Lung (tissue), 12 donors: Measurements from ENCODE around the gene G6PC1. TPM values are rescaled to one million over a fixed set of nuclear protein-coding genes. Genes with fewer than 3 reads are reported as not detected.
"Not testable (repeated sequence)": the region's sequence is repeated elsewhere in the genome, so short reads cannot be mapped to it uniquely, and the experiment has no call there.

Experiments
- ATAC-seq: fragments of 200-7000 bp; cut with Tn5 transposase; one replicate; pipeline ENCODE4 v1.9.1; 2020; ENCODE audit warnings: moderate number of reproducible peaks; ENCODE audit not compliant: insufficient read depth, low FRiP score
- DNase-seq, 3 donors: peaks; one replicate each; pipeline ENCODE4 v3.0.0-alpha.2; 2013 to 2017
- H3K27ac ChIP-seq, 2 donors: one replicate each; pipeline ENCODE4 v1.5.1; 2013; ENCODE audit warnings: mild to moderate bottlenecking in 2 of 2, moderate library complexity in 2 of 2, control low read depth in 1 of 2, inconsistent platforms in 1 of 2, low read depth in 1 of 2, low read length in 1 of 2
- H3K27me3 ChIP-seq, 3 donors: one replicate each; pipeline ENCODE4 v1.5.1; 2013; ENCODE audit warnings: low read length in 2 of 3; ENCODE audit not compliant: control insufficient read depth in 3 of 3, insufficient read depth in 3 of 3
- H3K36me3 ChIP-seq, 4 donors: one replicate each; pipeline ENCODE4 v1.5.1; 2013; ENCODE audit warnings: low read length in 4 of 4, mild to moderate bottlenecking in 1 of 4, moderate library complexity in 1 of 4; ENCODE audit not compliant: control insufficient read depth in 4 of 4, insufficient read depth in 4 of 4
- H3K4me1 ChIP-seq, 5 donors: one replicate each; pipeline ENCODE4 v1.5.1; 2013; ENCODE audit warnings: low read length in 5 of 5, mild to moderate bottlenecking in 2 of 5, moderate library complexity in 1 of 5; ENCODE audit not compliant: control insufficient read depth in 5 of 5, insufficient read depth in 5 of 5
- H3K4me3 ChIP-seq: one replicate; pipeline ENCODE4 v1.5.1; 2013; ENCODE audit warnings: mild to moderate bottlenecking, control low read depth, moderate library complexity
- H3K9ac ChIP-seq, 2 donors: one replicate each; pipeline ENCODE4 v1.5.1; 2013; ENCODE audit warnings: low read length in 2 of 2, control low read depth in 1 of 2; ENCODE audit not compliant: insufficient read depth in 1 of 2
- H3K9me3 ChIP-seq, 4 donors: one replicate each; pipeline ENCODE4 v1.5.1; 2013; ENCODE audit warnings: low read length in 3 of 4, mild to moderate bottlenecking in 1 of 4, moderate library complexity in 1 of 4; ENCODE audit not compliant: control insufficient read depth in 4 of 4, insufficient read depth in 3 of 4
- WGBS, 2 donors: extraction: QIAGEN DNeasy Blood & Tissue Kit; methylation state at CpG; one replicate each; pipeline ENCODE4 v1.1.7; 2013; 5-methylcytosine and 5-hydroxymethylcytosine counted together
- polyA plus RNA-seq, 2 donors: library from polyadenylated mRNA; stranded (reverse); fragments of 200-250 nt; gene quantifications; one replicate each; pipeline ENCODE4 v1.2.1, GENCODE V29; 2013
- total RNA-seq, 2 donors: library from RNA; depleted of rRNA in 1 of 2; stranded (reverse); fragments of >200 nt in 1 of 2; gene quantifications; one replicate each; pipeline ENCODE4 v1.2.1, GENCODE V29; 2014 to 2021
- TF ChIP-seq, protein P1 (sequence below): IDR thresholded peaks from 2 replicates; pipeline ENCODE4 v1.5.1; 2012; ENCODE audit warnings: mild to moderate bottlenecking; ENCODE audit errors: control extremely low read depth, extremely low read depth
- donor health status: control.
- donor health status: control.
- donor health status: Bipolar disorder and iron deficiency.
- donor health status: healthy.
- donor health status: DM: yes; HTN: yes; CAD: no.

The G6PC1 gene
- total and polyA plus RNA-seq, 4 donors: 0.09 TPM; not detected in 3

DNA sequence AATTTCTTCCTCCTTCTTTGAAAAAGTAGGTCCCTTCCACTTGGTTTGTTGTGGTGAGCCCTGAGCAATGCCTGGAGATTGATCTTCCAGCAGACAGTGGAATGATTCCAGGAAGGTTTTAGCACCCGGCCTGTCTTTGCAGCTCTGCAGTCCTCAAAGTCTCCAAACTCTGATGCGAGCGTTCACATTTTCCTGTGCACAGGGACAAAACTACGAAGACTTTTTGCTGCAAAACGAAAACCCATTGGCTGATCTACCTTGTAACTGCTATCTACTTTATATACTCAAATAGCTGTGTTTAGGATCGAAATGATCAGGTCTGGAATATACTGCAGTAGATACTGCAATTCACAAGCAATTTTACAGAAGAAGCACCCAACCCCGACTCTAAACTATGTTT is 21.7 kb downstream of the G6PC1 start:
- H3K4me3 ChIP-seq: no peak overlapping the region
- H3K36me3 ChIP-seq: no peaks in the 10 kb centered on the region
- 33 to 61% methylated on average over 7 of the region's 7 CpGs for WGBS, 2 donors
- no peaks in the 10 kb centered on the region for H3K9me3 ChIP-seq
- H3K27ac ChIP-seq: no peak overlapping the region
- no peaks in the 10 kb centered on the region for H3K27me3 ChIP-seq
- peaks cover 0 to 47% (median 30%) of the 10 kb centered on the region in 5 donors for H3K4me1 ChIP-seq
- DNase-seq: peak; percentile 33 to 74 (median 59)
- H3K9ac ChIP-seq: peak overlapping the region in 1 of 2 donors; percentile 38
- TF ChIP-seq, protein P1, sequence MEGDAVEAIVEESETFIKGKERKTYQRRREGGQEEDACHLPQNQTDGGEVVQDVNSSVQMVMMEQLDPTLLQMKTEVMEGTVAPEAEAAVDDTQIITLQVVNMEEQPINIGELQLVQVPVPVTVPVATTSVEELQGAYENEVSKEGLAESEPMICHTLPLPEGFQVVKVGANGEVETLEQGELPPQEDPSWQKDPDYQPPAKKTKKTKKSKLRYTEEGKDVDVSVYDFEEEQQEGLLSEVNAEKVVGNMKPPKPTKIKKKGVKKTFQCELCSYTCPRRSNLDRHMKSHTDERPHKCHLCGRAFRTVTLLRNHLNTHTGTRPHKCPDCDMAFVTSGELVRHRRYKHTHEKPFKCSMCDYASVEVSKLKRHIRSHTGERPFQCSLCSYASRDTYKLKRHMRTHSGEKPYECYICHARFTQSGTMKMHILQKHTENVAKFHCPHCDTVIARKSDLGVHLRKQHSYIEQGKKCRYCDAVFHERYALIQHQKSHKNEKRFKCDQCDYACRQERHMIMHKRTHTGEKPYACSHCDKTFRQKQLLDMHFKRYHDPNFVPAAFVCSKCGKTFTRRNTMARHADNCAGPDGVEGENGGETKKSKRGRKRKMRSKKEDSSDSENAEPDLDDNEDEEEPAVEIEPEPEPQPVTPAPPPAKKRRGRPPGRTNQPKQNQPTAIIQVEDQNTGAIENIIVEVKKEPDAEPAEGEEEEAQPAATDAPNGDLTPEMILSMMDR: no peak
- ATAC-seq: no peak

DNA sequence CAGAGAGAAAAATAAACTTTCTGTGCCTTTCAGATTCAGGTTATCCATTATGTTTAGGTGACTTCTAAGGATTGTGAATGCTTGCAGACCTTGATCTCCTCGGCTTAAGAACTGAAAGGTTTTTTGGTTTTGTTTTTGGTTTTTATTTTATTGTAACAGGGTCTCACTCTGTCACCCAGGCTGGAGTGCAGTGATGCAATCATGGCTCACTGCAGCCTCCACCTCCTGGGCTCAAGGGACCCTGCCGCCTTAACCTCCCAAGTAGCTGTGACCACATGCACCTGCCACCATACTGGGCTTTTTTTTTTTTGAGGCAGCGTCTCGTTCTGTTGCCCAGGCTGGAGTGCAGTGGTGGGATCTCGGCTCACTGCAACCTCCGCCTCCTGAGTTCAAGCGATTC is 22.9 kb downstream of the G6PC1 start:
- not testable (repeated sequence) for H3K9me3 ChIP-seq, H3K36me3 ChIP-seq, H3K4me3 ChIP-seq, H3K9ac ChIP-seq, ATAC-seq, DNase-seq, H3K27me3 ChIP-seq, H3K27ac ChIP-seq
- WGBS, 2 donors: 90 to 94% methylated on average over 7 of the region's 7 CpGs
- peaks cover 0 to 46% (median 30%) of the 10 kb centered on the region in 5 donors for H3K4me1 ChIP-seq

DNA sequence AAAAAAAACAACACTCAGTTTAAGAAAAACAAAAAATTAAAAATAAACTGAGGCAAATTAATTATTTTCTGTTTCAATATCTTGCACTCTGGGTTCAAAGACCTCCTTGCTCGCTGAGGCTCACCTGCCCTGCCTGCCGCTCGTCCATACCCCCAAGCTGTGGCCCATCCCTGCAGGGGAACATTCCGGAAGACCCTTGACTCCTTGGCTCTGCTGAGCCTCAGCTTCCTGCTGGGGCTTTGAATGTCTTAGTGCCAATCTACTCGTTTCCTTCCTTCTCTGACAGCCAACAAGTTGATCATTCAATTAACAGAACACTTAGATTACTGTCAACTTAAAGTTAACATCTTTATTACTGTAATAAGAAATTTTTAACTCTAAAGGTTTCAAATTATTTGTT is 24.3 kb downstream of the G6PC1 start:
- no peak overlapping the region for H3K4me3 ChIP-seq
- peaks cover 0 to 38% (median 25%) of the 10 kb centered on the region in 5 donors for H3K4me1 ChIP-seq
- peak in 1 of 3 donors; percentile 28 for DNase-seq
- H3K9ac ChIP-seq: no peak overlapping the region
- no peaks in the 10 kb centered on the region for H3K27me3 ChIP-seq
- peak overlapping the region in 1 of 2 donors; percentile 72 for H3K27ac ChIP-seq
- no peak for ATAC-seq
- 12 to 33% methylated on average over 5 of the region's 5 CpGs for WGBS, 2 donors
- H3K9me3 ChIP-seq: no peaks in the 10 kb centered on the region
- no peaks in the 10 kb centered on the region for H3K36me3 ChIP-seq
- TF ChIP-seq, protein P1: no peak

DNA sequence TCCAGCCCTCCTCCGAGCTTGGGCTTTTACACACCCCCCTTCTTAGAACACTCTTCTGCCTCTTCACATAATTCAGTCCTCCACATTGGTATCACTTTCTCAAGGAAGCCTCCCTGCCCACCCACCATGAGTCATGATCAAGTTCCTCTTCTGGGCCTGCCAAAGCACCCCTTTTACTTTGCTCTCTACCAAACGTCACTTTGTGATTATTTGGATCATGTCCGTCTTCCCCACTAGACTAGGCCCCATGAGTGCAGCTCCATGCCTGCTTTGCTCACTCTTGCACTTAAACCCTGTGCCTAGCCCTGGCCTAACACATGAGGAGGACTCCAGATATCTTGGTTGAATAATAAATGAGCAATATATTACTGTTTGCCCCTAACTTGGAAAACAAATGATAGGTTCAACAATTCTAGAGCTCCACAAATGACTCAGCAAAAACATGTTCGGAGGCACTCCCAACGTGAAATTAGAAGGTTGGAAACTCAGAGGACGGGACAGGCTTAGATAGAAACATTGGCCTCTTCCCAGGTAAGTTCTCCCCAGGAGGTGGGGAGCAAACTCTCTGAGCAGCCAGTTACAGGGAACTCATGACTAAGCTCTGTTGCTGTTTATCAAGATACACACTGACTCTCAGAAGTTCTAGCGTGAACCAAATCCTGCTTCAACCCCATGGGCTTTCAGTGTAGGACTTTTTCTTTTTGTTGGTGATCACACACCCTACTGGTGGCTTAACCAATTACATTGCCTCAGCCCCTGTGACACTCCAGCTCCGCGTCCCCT is 28.3 kb downstream of the G6PC1 start:
- Histone ChIP-seq H3K36me3 (no peaks in the 10 kb centered on the region), H3K9ac (peak overlapping the region in 1 of 2 donors; percentile 0), H3K27ac (peak overlapping the region; percentile 17 to 90), H3K27me3 (no peaks in the 10 kb centered on the region), H3K4me3 (no peak overlapping the region), H3K4me1 (peaks cover 0 to 8% (median 6%) of the 10 kb centered on the region in 5 donors), H3K9me3 (no peaks in the 10 kb centered on the region)
- WGBS, 2 donors: 18 to 20% methylated on average over 9 of the region's 9 CpGs
- TF ChIP-seq, protein P1: peak; percentile 70
- DNase-seq: peak; percentile 67 to 92 (median 91)
- peak; percentile 92 for ATAC-seq
